HG02970 (cell line): Measurements from ENCODE around the gene LAD1.

Source experiments
- ATAC-seq: cut with Tn5 transposase; IDR thresholded peaks from one replicate; pipeline ENCODE4 v1.9.1; 2021; ENCODE audit warnings: mild to moderate bottlenecking, moderate library complexity, moderate number of reproducible peaks; ENCODE audit not compliant: unreplicated experiment, low FRiP score

LAD1 gene

GRCh38 chr1:201395936-201396335, 3.2 kb downstream of the LAD1 start:
- no peak for ATAC-seq

- ATAC-seq, result no peak
Observed at GRCh38 chr1:201394591-201394990, 4.5 kb downstream of the LAD1 start.

GRCh38 chr1:201393076-201393475, 6.0 kb downstream of the LAD1 start:
- ATAC-seq, result no peak

- ATAC-seq, result no peak
Observed at GRCh38 chr1:201391651-201392511, 7.2 kb downstream of the LAD1 start.

GRCh38 chr1:201391225-201391624, 7.9 kb downstream of the LAD1 start:
- no peak for ATAC-seq

GRCh38 chr1:201389051-201389450, 10.1 kb downstream of the LAD1 start:
- ATAC-seq, result no peak

- ATAC-seq, result no peak
Observed at GRCh38 chr1:201386208-201386607, 12.9 kb downstream of the LAD1 start.

GRCh38 chr1:201385299-201385891, 13.7 kb downstream of the LAD1 start:
- ATAC-seq, result no peak

- ATAC-seq, result no peak
Observed at GRCh38 chr1:201384406-201384782, 14.7 kb downstream of the LAD1 start.

- ATAC-seq, result no peak
Observed at GRCh38 chr1:201383647-201384405, 15.3 kb downstream of the LAD1 start.

- ATAC-seq, result no peak
Observed at GRCh38 chr1:201381130-201381529, 18.0 kb downstream of the LAD1 start.

GRCh38 chr1:201379733-201380242, 19.3 kb downstream of the LAD1 start:
- ATAC-seq, result no peak

- ATAC-seq, result no peak
Observed at GRCh38 chr1:201378804-201379203, 20.3 kb downstream of the LAD1 start.

GRCh38 chr1:201377611-201378092, 21.5 kb downstream of the LAD1 start, which contains the start of gene TNNT2:
Gene TNNT2, minus strand, starts transcription at chr1:201377680. Its CDS starts 4,426 bp downstream, at chr1:201373254.
- ATAC-seq, result no peak

- no peak for ATAC-seq
Observed at GRCh38 chr1:201376464-201377374, 22.4 kb downstream of the LAD1 start.

- ATAC-seq, result no peak
Observed at GRCh38 chr1:201376107-201376463, 23.0 kb downstream of the LAD1 start.

GRCh38 chr1:201375169-201375568, 24.0 kb downstream of the LAD1 start:
- no peak for ATAC-seq

- ATAC-seq, result no peak
Observed at GRCh38 chr1:201374364-201374763, 24.8 kb downstream of the LAD1 start.

- no peak for ATAC-seq
Observed at GRCh38 chr1:201371792-201372191, 27.3 kb downstream of the LAD1 start.

GRCh38 chr1:201371276-201371675, 27.8 kb downstream of the LAD1 start:
- no peak for ATAC-seq
